Upper lobe of left lung (tissue), 4 donors: ENCODE data around the gene CIZ1.

ENCODE experiments used
- POLR2A ChIP-seq, 4 donors: fragments of 450-650 bp; IDR thresholded peaks; one replicate each; pipeline ENCODE4 v1.5.1; 2016 to 2017; ENCODE audit warnings: antibody characterized with exemption in 4 of 4, mild to moderate bottlenecking in 2 of 4
- POLR2AphosphoS5 ChIP-seq, 2 donors: sonication (generic); formaldehyde crosslinking; IDR thresholded peaks; one replicate each; pipeline ENCODE4 v1.5.1; 2017; ENCODE audit warnings: antibody characterized with exemption in 2 of 2
- TF ChIP-seq, protein P1 (sequence below), 6 experiments: fragments of 450-650 bp in 4 of 6; fragments of 200-600 bp in 2 of 6; sonication (generic) in 2 of 6; IDR thresholded peaks; one replicate each; pipeline ENCODE4 v1.5.1; 2016 to 2019; ENCODE audit warnings: antibody characterized with exemption in 6 of 6

DNA sequence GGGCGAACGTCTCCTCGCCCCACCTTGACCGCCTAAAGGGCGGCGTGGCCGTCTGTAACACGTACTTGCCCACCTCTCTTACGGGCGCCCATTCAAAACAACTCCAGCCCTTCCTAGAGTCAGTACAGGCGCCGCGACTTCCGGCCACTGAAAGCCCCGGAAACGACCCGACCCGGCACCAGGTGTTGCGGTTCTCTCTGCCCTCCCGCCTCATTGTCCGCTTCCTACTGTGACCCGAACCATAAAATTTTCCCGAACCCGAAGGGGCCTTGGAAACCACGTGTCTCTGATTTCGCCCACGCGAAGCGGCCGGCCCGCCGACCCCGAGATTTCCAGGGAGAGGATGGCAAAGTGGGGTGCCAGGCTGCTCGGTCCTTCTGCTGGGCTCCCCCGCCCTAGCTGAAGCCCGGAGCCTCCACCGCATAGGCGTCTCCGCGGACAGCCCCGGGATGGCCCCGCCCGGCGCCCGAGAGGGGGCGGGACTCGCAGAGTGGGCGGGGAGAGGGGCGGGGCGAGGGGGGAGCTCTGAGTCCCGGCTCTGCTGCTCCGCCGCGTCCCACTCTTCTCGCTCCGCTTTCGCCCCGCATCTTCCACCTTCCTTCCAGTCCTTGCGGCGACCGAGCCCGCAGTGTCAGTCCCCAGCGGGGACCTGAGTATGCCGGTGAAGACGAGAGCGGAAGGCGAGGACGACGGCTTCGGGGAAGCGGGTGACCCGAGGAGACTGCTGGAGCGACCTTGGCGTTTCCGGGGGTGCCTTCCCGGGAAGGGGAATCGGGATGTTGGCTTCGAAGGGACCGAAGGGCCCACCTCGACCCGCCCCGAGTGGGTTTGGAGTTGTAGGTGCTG lies 63.2 kb downstream of the CIZ1 start:
- TF ChIP-seq, protein P1, sequence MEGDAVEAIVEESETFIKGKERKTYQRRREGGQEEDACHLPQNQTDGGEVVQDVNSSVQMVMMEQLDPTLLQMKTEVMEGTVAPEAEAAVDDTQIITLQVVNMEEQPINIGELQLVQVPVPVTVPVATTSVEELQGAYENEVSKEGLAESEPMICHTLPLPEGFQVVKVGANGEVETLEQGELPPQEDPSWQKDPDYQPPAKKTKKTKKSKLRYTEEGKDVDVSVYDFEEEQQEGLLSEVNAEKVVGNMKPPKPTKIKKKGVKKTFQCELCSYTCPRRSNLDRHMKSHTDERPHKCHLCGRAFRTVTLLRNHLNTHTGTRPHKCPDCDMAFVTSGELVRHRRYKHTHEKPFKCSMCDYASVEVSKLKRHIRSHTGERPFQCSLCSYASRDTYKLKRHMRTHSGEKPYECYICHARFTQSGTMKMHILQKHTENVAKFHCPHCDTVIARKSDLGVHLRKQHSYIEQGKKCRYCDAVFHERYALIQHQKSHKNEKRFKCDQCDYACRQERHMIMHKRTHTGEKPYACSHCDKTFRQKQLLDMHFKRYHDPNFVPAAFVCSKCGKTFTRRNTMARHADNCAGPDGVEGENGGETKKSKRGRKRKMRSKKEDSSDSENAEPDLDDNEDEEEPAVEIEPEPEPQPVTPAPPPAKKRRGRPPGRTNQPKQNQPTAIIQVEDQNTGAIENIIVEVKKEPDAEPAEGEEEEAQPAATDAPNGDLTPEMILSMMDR (IDR thresholded peaks at IDR 0.05), result peak in 3 of 6 experiments; percentile 4 to 13 (median 8)
- TF ChIP-seq POLR2AphosphoS5 (IDR thresholded peaks at IDR 0.05) (peak; percentile 41 to 59), POLR2A (IDR thresholded peaks at IDR 0.05) (peak in 2 of 4 donors; percentile 33 to 53)
